ENCODE results near the gene CYP3A7. TPM values are rescaled to one million over a fixed set of nuclear protein-coding genes. Genes with fewer than 3 reads are reported as not detected.
"Not testable (repeated sequence)": the region's sequence is repeated elsewhere in the genome, so short reads cannot be mapped to it uniquely, and the experiment has no call there.

Gene CYP3A7
- polyA plus RNA-seq, 3 donors = 0.16 to 0.53 (median 0.43) TPM

GRCh38 chr7:99742737-99743394 is 7.9 kb upstream of the CYP3A7 start:
- DNase-seq = no peak

- DNase-seq = no peak
Observed at GRCh38 chr7:99741441-99741795, 6.4 kb upstream of the CYP3A7 start.

GRCh38 chr7:99740573-99741440 is 5.8 kb upstream of the CYP3A7 start:
- no peak for DNase-seq

- no peak for DNase-seq
Observed at GRCh38 chr7:99739699-99740572, 4.9 kb upstream of the CYP3A7 start.

- no peak for DNase-seq
Observed at GRCh38 chr7:99737726-99738125, 2.7 kb upstream of the CYP3A7 start.

GRCh38 chr7:99736667-99737066 is 1.7 kb upstream of the CYP3A7 start:
- not testable (repeated sequence) for DNase-seq

- no peak for DNase-seq
Observed at GRCh38 chr7:99733448-99733847, 1.5 kb downstream of the CYP3A7 start.

- DNase-seq = no peak
Observed at GRCh38 chr7:99733003-99733402, 2.0 kb downstream of the CYP3A7 start.

GRCh38 chr7:99731638-99732374 is 3.2 kb downstream of the CYP3A7 start:
- DNase-seq = no peak

GRCh38 chr7:99730992-99731391 is 4.0 kb downstream of the CYP3A7 start:
- no peak for DNase-seq

- no peak for DNase-seq
Observed at GRCh38 chr7:99730238-99730810, 4.7 kb downstream of the CYP3A7 start.

- no peak for DNase-seq
Observed at GRCh38 chr7:99729486-99730237, 5.3 kb downstream of the CYP3A7 start.

- DNase-seq = no peak
Observed at GRCh38 chr7:99728615-99729014, 6.4 kb downstream of the CYP3A7 start.

- not testable (repeated sequence) for DNase-seq
Observed at GRCh38 chr7:99723201-99723600, 11.8 kb downstream of the CYP3A7 start.

GRCh38 chr7:99720800-99721595 is 14.0 kb downstream of the CYP3A7 start:
- DNase-seq = no peak

GRCh38 chr7:99719996-99720769 is 14.8 kb downstream of the CYP3A7 start:
- DNase-seq = no peak

GRCh38 chr7:99713995-99714570 is 20.9 kb downstream of the CYP3A7 start:
- no peak for DNase-seq

- no peak for DNase-seq
Observed at GRCh38 chr7:99709838-99710578, 25.0 kb downstream of the CYP3A7 start.

Data from renal pelvis (tissue), 4 donors.